ENCODE results near the gene THSD4.
"Not testable (repeated sequence)": the region's sequence is repeated elsewhere in the genome, so short reads cannot be mapped to it uniquely, and the experiment has no call there.

THSD4 gene

DNA sequence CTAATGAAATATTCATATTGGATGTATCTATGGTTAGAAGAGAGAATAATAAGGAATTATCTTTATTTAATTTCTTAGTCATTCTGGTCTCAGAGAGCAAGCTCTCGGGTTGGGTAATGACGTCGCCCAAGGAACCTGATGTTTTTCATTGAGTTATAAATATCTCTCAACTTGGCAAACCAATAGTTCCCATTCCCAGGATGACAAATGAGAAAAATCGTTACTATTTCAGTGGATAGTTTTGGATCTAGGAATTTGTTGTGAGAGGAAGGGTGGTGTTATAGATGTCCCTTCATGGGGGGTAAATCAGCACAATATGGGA lies 532.2 kb downstream of the THSD4 start:
- no peak for DNase-seq

GRCh38 chr15:71648095-71648494 lies 532.8 kb downstream of the THSD4 start:
- no peak for DNase-seq

GRCh38 chr15:71649894-71650293 lies 534.6 kb downstream of the THSD4 start:
- DNase-seq = no peak

DNA sequence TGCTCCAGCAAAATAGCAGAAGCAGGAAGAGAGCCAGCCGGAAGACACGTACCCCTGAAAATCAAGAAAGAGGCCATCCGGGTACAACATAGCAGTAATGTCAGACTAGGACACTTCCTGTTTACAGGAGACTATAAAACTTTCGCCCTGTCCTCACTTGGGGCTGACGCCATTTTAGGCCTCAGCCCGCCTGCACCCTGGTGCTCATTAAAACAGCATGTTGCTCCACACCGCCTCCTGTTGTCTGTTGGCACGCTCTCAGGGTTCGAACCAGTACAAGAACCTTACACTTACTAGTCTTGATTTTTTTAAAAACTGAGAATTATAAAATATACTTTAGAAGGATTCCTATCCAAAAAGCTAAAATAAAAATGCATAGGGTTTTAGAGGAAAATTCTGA lies 535.3 kb downstream of the THSD4 start:
- DNase-seq = no peak

- DNase-seq = peak in 3 of 56 donors; percentile 0 to 29 (median 8)
Observed at GRCh38 chr15:71651750-71652186, 536.5 kb downstream of the THSD4 start.

GRCh38 chr15:71654042-71654719 lies 538.9 kb downstream of the THSD4 start:
- DNase-seq = no peak

DNA sequence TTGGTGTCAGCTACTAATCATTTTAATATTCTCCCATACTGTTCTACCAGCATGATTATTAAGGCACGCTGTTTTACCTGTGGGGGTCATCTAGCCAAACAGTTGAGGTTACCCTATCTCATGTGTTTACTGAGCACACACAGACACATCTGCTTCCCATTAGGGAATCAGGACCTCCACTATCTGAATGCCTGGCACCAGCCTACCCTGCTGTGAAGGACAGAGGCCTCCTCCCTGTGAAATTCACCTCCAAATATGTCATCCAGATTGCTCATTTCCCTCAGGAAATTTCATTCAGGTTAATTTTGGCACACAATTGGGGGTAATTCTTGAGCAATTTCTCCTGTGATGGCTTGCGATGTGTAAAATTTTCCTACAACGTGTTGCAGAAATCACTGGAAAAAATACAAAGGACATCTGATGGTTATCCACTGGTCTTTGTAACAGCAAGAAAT lies 539.5 kb downstream of the THSD4 start:
- DNase-seq = no peak

DNA sequence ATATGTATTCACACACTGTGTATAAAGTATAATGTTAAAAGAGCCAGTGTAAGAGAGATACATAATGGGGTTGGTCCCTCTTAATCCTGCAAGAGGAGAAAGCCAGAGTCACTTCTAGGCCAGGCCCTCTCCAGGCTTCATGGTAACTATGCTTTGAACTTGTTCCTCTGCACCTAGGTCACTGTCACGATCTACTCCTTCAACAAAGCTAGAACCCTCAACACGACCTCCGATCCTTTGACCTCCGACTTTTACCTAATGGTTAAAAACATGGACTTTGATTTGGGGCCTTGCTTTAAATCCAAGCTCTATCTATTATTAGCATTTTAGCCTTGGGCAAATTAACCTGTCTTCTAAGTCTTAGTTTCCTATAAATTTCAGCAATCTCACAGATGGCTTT lies 541.2 kb downstream of the THSD4 start:
- no peak for DNase-seq

DNA sequence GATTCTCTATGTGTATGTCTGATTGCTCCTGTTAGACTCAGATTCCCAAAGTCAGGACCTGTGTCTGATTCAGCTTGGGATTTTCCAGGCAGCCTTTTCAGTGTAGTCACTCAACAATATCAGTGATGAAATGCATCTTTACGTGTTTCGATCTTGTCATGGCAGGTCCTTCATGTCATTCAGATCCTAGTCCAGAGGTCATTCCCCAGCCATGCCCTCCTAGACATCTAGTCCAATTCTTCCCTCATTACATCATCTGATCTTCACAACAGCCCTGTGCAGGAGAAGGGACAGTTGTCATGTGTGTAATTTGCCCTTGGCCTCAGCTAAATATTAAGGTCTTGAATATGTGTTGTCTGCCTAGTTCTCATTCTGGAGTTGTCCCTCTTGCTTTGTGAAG lies 541.9 kb downstream of the THSD4 start:
- no peak for DNase-seq

DNA sequence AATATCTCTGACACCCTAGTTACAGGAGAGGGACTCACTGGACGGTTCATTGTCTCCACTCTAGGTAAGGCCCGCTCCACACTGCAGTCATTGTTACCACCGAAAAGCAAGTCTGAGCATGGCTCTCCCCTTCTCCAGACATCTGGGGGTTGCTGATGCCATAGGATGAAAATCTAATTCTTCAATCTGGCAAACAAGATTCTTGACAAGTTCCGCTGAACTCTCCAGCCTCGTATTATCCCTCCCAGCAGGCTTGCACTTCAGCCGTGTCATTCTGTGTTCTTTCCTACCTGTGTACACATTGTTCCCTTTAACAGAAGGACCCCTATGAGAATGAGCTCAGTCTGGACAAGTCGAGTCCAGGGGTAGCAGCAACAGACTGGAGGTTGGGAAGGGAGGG lies 542.8 kb downstream of the THSD4 start:
- no peak for DNase-seq

DNA sequence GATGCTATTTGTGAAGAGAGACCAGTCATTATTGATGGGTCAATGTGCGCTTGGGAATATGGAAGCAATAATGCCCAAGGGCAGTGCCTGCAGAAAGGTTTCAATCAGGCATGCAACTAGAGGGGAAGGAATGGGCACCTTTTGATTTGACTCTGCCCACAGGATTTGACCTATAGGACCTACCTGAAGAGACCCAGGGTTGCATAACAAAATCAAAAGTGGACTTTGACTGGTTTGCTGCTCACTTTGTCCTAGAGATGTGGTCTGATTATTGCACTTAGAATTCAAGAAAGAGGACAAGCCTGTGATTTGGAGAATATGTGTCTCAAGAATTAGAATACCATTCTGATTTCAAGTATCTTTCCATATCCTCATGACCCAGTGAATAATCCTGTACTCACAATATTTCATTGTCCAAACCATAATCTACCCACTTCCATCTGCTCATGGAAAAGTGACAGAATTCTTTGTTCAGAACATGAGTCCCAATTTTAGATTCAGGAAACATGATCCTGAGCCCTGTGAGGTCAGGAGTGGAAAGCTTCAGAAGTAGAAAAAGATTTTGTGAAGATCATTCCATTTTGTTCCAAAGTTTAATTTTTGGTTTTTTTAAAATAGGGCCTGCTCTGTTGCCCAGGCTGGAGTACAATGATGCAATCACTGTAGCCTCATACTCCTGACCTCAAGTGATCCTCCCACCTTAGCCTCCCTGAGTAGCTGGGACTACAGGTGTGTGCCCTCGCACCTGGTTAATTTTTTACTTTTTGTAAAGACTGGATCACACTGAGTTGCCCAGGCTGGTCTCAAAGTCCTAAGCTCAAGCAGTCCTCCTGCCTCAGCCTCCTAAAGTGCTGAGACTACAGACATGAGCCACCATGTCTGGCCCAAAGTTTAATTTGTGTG lies 543.8 kb downstream of the THSD4 start:
- DNase-seq = no peak

- no peak for DNase-seq
Observed at GRCh38 chr15:71659730-71660067, 544.4 kb downstream of the THSD4 start.

GRCh38 chr15:71660501-71660900 lies 545.2 kb downstream of the THSD4 start:
- DNase-seq = peak in 1 of 56 donors; percentile 3

GRCh38 chr15:71662306-71662705 lies 547.0 kb downstream of the THSD4 start:
- DNase-seq = no peak

- DNase-seq = no peak
Observed at GRCh38 chr15:71664622-71665021, 549.4 kb downstream of the THSD4 start.

DNA sequence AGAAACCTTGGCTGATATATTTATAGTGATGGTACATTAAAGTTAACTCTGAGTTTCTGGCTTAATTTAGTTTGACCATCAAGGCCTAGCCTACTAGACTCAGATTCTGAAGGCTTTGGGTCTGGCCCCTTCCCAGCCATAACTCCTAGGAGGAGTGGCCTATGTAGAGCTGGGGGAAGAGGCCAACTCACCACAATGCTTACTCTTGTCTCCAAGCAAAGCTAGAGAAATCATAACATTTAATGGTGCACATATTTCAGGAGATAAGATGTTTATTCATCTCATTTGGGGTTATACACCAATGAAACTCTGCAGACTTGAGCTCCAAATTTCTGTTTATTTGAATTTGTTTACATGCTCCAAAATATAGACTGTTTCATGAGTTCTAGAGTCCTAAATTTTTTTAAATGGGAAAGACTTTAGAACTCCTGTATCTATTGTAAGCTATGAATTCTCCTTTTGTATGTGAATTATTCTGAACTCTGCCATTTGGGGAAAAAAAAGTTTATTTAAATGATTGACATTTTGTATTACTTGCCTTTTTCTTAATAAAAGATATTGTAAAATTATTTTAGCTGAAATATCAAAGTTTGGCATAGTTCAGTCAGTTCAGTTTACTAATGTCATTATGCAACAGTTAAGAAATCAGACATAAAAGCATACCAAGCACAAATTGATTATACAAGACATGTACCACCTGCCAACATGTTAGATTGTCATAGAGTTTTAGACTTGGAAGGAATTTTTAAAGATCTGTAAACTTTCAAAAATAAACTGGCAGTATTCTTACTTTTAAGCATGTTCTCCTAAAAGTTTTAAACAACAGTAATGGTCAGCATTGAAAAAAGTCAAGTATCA lies 551.7 kb downstream of the THSD4 start:
- DNase-seq = no peak

GRCh38 chr15:71669688-71670087 lies 554.4 kb downstream of the THSD4 start:
- no peak for DNase-seq

GRCh38 chr15:71670222-71670621 lies 555.0 kb downstream of the THSD4 start:
- DNase-seq = not testable (repeated sequence)

DNA sequence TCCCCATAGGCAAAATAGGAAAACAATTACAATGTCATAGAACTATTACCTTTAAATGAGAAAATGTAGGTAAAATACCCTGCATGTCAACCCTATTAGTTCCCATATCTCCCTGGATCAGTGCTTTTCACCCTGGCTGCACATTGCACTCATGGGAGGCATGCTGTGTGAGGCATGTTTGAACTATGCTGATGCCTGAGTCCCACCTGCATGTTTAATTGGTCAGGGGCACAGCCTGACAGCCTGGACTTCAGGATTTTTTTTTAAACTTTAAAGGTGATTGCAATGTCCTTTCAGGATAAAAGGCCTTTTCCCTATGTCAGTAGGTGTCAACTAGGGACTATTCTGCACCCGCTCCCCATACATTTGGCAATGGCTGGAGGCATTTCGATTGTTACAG lies 559.1 kb downstream of the THSD4 start:
- no peak for DNase-seq

- no peak for DNase-seq
Observed at GRCh38 chr15:71677352-71677751, 562.1 kb downstream of the THSD4 start.

- no peak for DNase-seq
Observed at GRCh38 chr15:71677766-71678165, 562.5 kb downstream of the THSD4 start.

- DNase-seq = no peak
Observed at GRCh38 chr15:71678191-71678590, 562.9 kb downstream of the THSD4 start.

Measured in amygdala (tissue), 56 donors.